C4-2B (cell line): Measurements from ENCODE around the gene GRID1.

Experiments used
- CTCF ChIP-seq: fragments of 450-650 bp; conservative IDR thresholded peaks from 2 replicates; pipeline ENCODE4 v1.5.1; 2017; ENCODE audit warnings: mild to moderate bottlenecking
- ZFX ChIP-seq: fragments of 450-650 bp; IDR thresholded peaks from 2 replicates; pipeline ENCODE4 v1.6.1; 2017

- TF ChIP-seq CTCF: no peak
- no peak for TF ChIP-seq ZFX
Measured at GRCh38 chr10:86020134-86020533, 346.5 kb downstream of the GRID1 start.
